Pons (tissue), 1 donor: ENCODE data around the gene LMO7.
A peak's percentile ranks its signal among the peaks of the same experiment; 100 is the strongest.

Experiments
- DNase-seq: peaks from one replicate; pipeline ENCODE4 v3.0.0-alpha.2; 2016; ENCODE audit warnings: low spot score

Gene LMO7

GRCh38 chr13:75896271-75896670 is 260.1 kb downstream of the LMO7 start:
- DNase-seq: no peak

DNA sequence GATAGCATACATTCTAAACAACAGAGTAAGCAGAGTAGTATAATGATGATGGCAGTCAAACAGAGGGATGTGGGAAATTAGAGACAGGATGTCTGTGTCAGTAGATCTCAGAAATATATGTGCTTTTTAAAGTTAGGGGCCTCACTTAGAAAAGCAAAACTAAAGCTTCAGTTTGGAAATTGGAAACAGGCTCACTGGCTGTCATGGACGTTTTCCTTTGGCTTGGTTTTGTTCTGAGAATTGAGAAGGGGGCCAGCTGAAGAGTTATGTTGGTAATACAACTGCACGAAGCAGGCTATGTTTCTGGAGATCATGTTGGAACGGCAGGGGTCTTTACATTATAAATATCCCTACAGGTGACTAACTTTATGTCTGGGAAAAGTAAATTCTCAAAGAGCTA is 261.3 kb downstream of the LMO7 start:
- DNase-seq: no peak

- no peak for DNase-seq
These were observed 265.4 kb downstream of the LMO7 start for GRCh38 chr13:75901501-75901900.

DNA sequence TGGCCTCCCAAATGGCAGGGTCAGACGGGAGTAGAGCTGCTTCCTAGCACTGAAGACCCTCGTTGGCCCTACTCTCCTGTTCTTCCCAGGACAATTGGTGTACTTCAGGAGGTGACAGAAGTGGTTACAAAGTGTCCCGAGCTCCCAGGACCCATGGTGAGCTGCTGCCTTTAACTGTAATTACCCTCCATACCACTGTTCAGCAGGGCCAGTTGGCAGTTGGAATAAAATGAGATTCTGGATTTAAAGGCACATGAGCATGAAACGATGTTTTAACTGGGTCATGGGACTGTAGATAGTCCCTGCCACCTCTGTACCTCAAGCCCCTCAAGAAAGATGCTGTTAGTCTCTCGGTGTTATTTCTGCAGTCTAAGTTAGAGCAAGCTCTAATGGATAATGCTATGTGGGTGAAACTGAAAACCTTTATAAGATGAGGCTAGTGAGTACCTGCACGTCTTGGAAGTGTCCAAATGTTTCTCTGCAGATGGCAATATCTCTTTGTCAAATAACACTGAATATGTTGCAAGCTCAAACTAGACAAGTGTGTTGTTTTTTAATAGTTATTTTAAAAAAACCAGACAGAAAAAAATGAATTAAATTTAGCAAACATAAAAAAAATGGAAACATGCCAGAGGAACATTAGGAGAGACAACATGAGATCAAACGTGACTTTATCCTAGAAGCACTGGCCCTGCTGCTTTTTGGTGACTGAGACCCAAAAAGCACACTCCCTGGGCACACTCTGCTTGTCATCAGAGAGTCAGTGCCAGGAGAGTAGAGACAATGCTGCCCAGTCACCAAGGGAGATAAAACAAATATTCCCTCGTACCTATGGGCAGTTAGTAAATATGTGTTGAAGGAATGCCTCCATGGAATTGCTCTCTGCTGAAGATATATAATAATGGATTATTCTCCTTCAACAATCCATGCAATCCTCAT is 266.3 kb downstream of the LMO7 start:
- DNase-seq: no peak

GRCh38 chr13:75904012-75904411 is 267.9 kb downstream of the LMO7 start:
- no peak for DNase-seq

DNA sequence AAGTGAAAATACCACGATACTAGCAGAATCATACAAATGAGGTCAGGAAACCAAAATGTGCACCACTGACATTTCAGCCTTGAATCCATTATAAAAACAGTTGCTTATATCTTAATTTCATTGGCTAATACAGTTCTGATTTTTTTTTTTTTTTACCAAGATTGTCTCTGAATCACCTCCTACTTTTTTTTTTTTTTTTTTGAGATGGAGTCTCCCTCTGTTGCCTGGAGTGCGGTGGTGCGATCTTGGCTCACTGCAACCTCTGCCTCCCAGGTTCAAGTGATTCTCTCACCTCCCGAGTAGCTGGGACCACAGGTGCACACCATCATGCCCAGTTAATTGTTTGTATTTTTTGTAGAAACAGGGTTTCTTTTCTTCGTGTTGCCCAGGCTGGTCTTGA is 270.2 kb downstream of the LMO7 start:
- no peak for DNase-seq

DNA sequence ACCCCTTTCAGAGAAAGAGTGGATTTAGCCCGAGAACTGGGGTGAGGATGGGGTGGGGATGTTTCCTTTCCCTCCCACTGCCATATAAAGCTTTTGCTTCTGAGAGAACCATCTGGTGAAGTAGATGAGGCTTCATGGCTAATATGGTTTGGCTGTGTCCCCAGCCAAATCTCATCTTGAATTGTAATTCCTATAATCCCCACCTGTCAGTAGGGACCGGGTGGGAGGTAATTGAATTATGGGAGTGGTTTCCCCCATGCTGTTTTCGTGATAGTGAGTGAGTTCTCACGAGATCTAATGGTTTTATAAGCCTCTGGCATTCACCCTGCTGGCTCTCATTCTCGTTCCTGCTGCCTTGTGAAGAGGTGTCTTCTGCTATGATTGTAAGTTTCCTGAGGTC is 270.9 kb downstream of the LMO7 start:
- DNase-seq: no peak

DNA sequence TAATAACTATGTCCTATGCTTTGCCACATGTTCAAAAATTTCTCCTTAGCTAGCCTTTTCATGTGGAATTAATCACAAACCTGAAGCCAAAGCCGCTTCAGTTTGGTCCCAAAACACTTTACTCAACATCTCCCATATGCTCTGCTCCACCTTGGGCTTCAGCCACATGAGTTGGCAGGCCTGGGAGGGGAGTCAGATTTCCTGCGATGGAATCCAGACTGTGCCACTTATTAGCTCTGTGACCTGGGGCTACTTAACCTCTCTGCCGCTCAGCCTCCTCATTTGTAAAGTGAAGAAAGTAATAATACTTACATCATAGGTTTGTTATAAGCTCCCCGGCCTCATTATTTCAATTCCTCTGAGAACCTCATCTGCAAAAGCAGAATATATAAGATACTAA is 272.0 kb downstream of the LMO7 start:
- DNase-seq: peak; percentile 22
